SKM-1 treated with dmso at 0.1 percent for 144 hours (cell line): ENCODE measurements around the gene ZFHX3.
"Not testable (repeated sequence)": the region's sequence is repeated elsewhere in the genome, so short reads cannot be mapped to it uniquely, and the experiment has no call there.

Experiments used
- DNase-seq: peaks from one replicate; lab custom pipeline; 2025; ENCODE audit not compliant: unreplicated experiment; lab: John Stamatoyannopoulos, UW

ZFHX3 gene

GRCh38 chr16:73000020-73000906, 47.7 kb downstream of the ZFHX3 start:
- no peak for DNase-seq

- DNase-seq, result no peak
Measured at GRCh38 chr16:72999541-73000019, 48.3 kb downstream of the ZFHX3 start.

- DNase-seq, result peak; percentile 89
Measured at GRCh38 chr16:72997141-72997542, 50.8 kb downstream of the ZFHX3 start.

- no peak for DNase-seq
Measured at GRCh38 chr16:72996291-72997062, 51.5 kb downstream of the ZFHX3 start.

- not testable (repeated sequence) for DNase-seq
Measured at GRCh38 chr16:72995882-72996270, 52.1 kb downstream of the ZFHX3 start.

GRCh38 chr16:72995151-72995881, 52.6 kb downstream of the ZFHX3 start:
- peak; percentile 19 for DNase-seq

- no peak for DNase-seq
Measured at GRCh38 chr16:72992142-72992601, 55.8 kb downstream of the ZFHX3 start.

- DNase-seq, result no peak
Measured at GRCh38 chr16:72991644-72992043, 56.3 kb downstream of the ZFHX3 start.

- no peak for DNase-seq
Measured at GRCh38 chr16:72991211-72991610, 56.7 kb downstream of the ZFHX3 start.

GRCh38 chr16:72990571-72990970, 57.4 kb downstream of the ZFHX3 start:
- no peak for DNase-seq

- no peak for DNase-seq
Measured at GRCh38 chr16:72989579-72990551, 58.1 kb downstream of the ZFHX3 start.

GRCh38 chr16:72989203-72989578, 58.7 kb downstream of the ZFHX3 start:
- not testable (repeated sequence) for DNase-seq

- no peak for DNase-seq
Measured at GRCh38 chr16:72988569-72988968, 59.4 kb downstream of the ZFHX3 start.

GRCh38 chr16:72987480-72987901, 60.4 kb downstream of the ZFHX3 start:
- DNase-seq, result no peak

GRCh38 chr16:72985995-72986394, 61.9 kb downstream of the ZFHX3 start:
- DNase-seq, result no peak

- DNase-seq, result no peak
Measured at GRCh38 chr16:72985148-72985941, 62.6 kb downstream of the ZFHX3 start.

- no peak for DNase-seq
Measured at GRCh38 chr16:72983728-72984350, 64.1 kb downstream of the ZFHX3 start.

- DNase-seq, result no peak
Measured at GRCh38 chr16:72983241-72983640, 64.7 kb downstream of the ZFHX3 start.

- no peak for DNase-seq
Measured at GRCh38 chr16:72979974-72980373, 68.0 kb downstream of the ZFHX3 start.
